K562 (cell line): ENCODE data around the gene KRR1. TPM values are rescaled to one million over a fixed set of nuclear protein-coding genes. Genes with fewer than 3 reads are reported as not detected.

Experiments used
- FOS ChIP-seq: IDR thresholded peaks from 3 replicates; pipeline ENCODE4 v1.6.1; 2011; ENCODE audit not compliant: insufficient read length; ENCODE audit errors: extremely low read depth
- HDAC8 ChIP-seq: fragments of 450-650 bp; IDR thresholded peaks from 2 replicates; pipeline ENCODE4 v1.6.1; 2016; ENCODE audit warnings: mild to moderate bottlenecking, missing genetic modification characterization, moderate library complexity, missing compliant biosample characterization
- HNRNPH1 ChIP-seq: fragments of 200-400 bp; formaldehyde crosslinking; optimal IDR thresholded peaks from 2 replicates; pipeline ENCODE3; 2017; ENCODE audit warnings: low read depth, mild to moderate bottlenecking, low read length, moderate library complexity
- HNRNPK ChIP-seq: fragments of 200-400 bp; formaldehyde crosslinking; IDR thresholded peaks from one replicate; pipeline ENCODE4 v1.6.1; 2018; ENCODE audit warnings: mild to moderate bottlenecking, low read depth, low read length; ENCODE audit not compliant: poor library complexity, severe bottlenecking
- ILF3 ChIP-seq: fragments of 450-650 bp; IDR thresholded peaks from 2 replicates; pipeline ENCODE4 v1.6.1; 2018; ENCODE audit warnings: antibody characterized with exemption, mild to moderate bottlenecking, moderate library complexity, borderline replicate concordance
- PCBP2 ChIP-seq: fragments of 200-400 bp; formaldehyde crosslinking; IDR thresholded peaks from 2 replicates; pipeline ENCODE4 v1.6.1; 2018; ENCODE audit warnings: low read length, low read depth, mild to moderate bottlenecking, moderate library complexity; ENCODE audit not compliant: poor library complexity, severe bottlenecking
- SAFB2 ChIP-seq: fragments of 200-400 bp; formaldehyde crosslinking; IDR thresholded peaks from 2 replicates; pipeline ENCODE4 v1.6.1; 2018; ENCODE audit warnings: borderline replicate concordance, low read length, low read depth, moderate library complexity; ENCODE audit not compliant: severe bottlenecking
- SMARCA4 ChIP-seq: fragments of 450-650 bp; IDR thresholded peaks from 2 replicates; pipeline ENCODE4 v1.6.1; 2016
- ZNF12 ChIP-seq: sonication (generic); formaldehyde crosslinking; IDR thresholded peaks from 2 replicates; pipeline ENCODE4 v1.4.0; 2020; ENCODE audit warnings: mild to moderate bottlenecking, missing genetic modification reagents
- ZNF212 ChIP-seq: fragments of 450-650 bp; formaldehyde crosslinking; IDR thresholded peaks from 2 replicates; pipeline ENCODE4 v1.4.0; 2020; ENCODE audit warnings: mild to moderate bottlenecking
- polyA plus RNA-seq, 8 experiments: library from polyadenylated mRNA; depleted of rRNA in 4 of 8; stranded (reverse) in 5 of 8; unstranded in 3 of 8; fragments of >200 nt; fragmentation: Nextera tagmentation in 2 of 8; fragmentation: Illumina TruSeq in 1 of 8; extraction: Ambion mirVana in 2 of 8; extraction: Trizol in 1 of 8; gene quantifications; 2 replicates each; pipeline versions ENCODE4 v1.2.1 to v1.2.3, GENCODE V29; 2011 to 2014; ENCODE audit warnings: inconsistent platforms in 1 of 8, missing spikeins in 1 of 8
- total RNA-seq, 7 experiments: library from RNA; depleted of rRNA in 6 of 7; stranded (reverse); fragments of >200 nt in 6 of 7; fragmentation: Illumina TruSeq in 2 of 7; extraction: Trizol in 2 of 7; gene quantifications; 2 replicates each; pipeline versions ENCODE4 v1.2.1 to v1.2.3, GENCODE V29; 2011 to 2021; ENCODE audit warnings: low replicate concordance in 1 of 7
- TF ChIP-seq, protein P1 (sequence below): IDR thresholded peaks from 2 replicates; pipeline ENCODE4 v1.6.1; 2016; ENCODE audit warnings: missing genetic modification characterization, missing compliant biosample characterization
- TF ChIP-seq, protein P2 (sequence below): fragments of 200-600 bp; sonication (generic); IDR thresholded peaks from one replicate; pipeline ENCODE4 v1.6.1; 2012; ENCODE audit warnings: mild to moderate bottlenecking, low read depth, low read length, inconsistent platforms
- TF ChIP-seq, protein P3 (sequence below): fragments of 250-450 bp; sonication (Bioruptor Pico); IDR thresholded peaks from 2 replicates; pipeline ENCODE4 v1.5.0; 2021

The KRR1 gene
- total and polyA plus RNA-seq, 9 of the 15 experiments (the other 6 are each of a cell fraction or from before 2014, with no cell fraction given), result 42.6 to 102 (median 61.0) TPM

DNA sequence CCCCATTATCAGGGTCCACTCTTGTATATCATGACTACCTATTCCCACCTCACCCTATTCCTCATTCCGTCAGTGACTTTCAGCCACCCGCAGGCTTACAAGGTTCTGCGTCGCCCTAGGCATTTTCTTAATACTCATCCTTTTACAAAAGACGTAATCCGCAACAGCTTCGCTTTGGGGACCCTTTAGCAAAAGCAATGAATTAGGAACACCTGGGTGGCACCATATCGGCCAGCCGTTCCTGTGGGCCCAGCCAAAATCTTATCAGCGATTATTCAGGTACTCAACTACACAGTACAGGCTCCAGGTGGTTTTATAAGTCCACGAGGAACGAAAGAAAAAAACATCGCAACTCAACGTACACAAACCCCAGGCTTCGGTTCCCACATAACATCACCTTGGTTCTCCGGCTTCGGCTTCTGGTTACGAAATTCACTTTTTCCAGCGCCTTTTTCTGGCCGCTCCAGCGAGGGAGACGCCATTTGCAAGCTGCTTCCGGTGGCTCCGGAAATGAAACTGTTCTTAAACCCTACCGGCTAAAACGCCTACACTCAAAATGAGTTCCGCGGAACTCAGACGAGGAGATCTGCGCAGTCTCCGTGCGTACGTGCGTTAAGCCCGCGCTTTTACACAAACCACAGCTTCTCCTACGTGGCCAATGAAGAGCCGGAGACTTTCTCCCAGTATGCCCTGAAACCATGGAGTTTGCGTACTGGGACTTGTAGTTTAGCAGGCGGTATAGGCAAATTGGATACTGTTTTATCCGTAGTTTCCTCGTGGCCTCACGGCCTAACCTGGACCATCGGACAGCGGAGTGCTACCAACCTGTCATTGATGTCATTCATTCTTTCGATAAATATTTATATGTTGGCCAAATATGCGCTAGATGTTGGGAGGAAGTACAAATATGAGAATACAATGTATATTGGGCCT lies at the start of gene KRR1 (continued):
- TF ChIP-seq, protein P1, sequence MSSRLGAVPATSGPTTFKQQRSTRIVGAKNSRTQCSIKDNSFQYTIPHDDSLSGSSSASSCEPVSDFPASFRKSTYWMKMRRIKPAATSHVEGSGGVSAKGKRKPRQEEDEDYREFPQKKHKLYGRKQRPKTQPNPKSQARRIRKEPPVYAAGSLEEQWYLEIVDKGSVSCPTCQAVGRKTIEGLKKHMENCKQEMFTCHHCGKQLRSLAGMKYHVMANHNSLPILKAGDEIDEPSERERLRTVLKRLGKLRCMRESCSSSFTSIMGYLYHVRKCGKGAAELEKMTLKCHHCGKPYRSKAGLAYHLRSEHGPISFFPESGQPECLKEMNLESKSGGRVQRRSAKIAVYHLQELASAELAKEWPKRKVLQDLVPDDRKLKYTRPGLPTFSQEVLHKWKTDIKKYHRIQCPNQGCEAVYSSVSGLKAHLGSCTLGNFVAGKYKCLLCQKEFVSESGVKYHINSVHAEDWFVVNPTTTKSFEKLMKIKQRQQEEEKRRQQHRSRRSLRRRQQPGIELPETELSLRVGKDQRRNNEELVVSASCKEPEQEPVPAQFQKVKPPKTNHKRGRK (tag), result no peak
- TF ChIP-seq PCBP2 (no peak), HNRNPH1 (no peak), ILF3 (no peak), HNRNPK (no peak), SMARCA4 (0 out of 2 replicates have a peak, but pooled peaks have one; percentile 13), HDAC8 (tag) (no peak), ZNF12 (peak; percentile 73; the same call in 1 of the 2 replicates), FOS (no peak), SAFB2 (no peak), ZNF212 (CRISPR knock-in tag) (no peak)
- TF ChIP-seq, protein P2, sequence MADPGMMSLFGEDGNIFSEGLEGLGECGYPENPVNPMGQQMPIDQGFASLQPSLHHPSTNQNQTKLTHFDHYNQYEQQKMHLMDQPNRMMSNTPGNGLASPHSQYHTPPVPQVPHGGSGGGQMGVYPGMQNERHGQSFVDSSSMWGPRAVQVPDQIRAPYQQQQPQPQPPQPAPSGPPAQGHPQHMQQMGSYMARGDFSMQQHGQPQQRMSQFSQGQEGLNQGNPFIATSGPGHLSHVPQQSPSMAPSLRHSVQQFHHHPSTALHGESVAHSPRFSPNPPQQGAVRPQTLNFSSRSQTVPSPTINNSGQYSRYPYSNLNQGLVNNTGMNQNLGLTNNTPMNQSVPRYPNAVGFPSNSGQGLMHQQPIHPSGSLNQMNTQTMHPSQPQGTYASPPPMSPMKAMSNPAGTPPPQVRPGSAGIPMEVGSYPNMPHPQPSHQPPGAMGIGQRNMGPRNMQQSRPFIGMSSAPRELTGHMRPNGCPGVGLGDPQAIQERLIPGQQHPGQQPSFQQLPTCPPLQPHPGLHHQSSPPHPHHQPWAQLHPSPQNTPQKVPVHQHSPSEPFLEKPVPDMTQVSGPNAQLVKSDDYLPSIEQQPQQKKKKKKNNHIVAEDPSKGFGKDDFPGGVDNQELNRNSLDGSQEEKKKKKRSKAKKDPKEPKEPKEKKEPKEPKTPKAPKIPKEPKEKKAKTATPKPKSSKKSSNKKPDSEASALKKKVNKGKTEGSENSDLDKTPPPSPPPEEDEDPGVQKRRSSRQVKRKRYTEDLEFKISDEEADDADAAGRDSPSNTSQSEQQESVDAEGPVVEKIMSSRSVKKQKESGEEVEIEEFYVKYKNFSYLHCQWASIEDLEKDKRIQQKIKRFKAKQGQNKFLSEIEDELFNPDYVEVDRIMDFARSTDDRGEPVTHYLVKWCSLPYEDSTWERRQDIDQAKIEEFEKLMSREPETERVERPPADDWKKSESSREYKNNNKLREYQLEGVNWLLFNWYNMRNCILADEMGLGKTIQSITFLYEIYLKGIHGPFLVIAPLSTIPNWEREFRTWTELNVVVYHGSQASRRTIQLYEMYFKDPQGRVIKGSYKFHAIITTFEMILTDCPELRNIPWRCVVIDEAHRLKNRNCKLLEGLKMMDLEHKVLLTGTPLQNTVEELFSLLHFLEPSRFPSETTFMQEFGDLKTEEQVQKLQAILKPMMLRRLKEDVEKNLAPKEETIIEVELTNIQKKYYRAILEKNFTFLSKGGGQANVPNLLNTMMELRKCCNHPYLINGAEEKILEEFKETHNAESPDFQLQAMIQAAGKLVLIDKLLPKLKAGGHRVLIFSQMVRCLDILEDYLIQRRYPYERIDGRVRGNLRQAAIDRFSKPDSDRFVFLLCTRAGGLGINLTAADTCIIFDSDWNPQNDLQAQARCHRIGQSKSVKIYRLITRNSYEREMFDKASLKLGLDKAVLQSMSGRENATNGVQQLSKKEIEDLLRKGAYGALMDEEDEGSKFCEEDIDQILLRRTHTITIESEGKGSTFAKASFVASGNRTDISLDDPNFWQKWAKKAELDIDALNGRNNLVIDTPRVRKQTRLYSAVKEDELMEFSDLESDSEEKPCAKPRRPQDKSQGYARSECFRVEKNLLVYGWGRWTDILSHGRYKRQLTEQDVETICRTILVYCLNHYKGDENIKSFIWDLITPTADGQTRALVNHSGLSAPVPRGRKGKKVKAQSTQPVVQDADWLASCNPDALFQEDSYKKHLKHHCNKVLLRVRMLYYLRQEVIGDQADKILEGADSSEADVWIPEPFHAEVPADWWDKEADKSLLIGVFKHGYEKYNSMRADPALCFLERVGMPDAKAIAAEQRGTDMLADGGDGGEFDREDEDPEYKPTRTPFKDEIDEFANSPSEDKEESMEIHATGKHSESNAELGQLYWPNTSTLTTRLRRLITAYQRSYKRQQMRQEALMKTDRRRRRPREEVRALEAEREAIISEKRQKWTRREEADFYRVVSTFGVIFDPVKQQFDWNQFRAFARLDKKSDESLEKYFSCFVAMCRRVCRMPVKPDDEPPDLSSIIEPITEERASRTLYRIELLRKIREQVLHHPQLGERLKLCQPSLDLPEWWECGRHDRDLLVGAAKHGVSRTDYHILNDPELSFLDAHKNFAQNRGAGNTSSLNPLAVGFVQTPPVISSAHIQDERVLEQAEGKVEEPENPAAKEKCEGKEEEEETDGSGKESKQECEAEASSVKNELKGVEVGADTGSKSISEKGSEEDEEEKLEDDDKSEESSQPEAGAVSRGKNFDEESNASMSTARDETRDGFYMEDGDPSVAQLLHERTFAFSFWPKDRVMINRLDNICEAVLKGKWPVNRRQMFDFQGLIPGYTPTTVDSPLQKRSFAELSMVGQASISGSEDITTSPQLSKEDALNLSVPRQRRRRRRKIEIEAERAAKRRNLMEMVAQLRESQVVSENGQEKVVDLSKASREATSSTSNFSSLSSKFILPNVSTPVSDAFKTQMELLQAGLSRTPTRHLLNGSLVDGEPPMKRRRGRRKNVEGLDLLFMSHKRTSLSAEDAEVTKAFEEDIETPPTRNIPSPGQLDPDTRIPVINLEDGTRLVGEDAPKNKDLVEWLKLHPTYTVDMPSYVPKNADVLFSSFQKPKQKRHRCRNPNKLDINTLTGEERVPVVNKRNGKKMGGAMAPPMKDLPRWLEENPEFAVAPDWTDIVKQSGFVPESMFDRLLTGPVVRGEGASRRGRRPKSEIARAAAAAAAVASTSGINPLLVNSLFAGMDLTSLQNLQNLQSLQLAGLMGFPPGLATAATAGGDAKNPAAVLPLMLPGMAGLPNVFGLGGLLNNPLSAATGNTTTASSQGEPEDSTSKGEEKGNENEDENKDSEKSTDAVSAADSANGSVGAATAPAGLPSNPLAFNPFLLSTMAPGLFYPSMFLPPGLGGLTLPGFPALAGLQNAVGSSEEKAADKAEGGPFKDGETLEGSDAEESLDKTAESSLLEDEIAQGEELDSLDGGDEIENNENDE, result no peak
- TF ChIP-seq, protein P3, sequence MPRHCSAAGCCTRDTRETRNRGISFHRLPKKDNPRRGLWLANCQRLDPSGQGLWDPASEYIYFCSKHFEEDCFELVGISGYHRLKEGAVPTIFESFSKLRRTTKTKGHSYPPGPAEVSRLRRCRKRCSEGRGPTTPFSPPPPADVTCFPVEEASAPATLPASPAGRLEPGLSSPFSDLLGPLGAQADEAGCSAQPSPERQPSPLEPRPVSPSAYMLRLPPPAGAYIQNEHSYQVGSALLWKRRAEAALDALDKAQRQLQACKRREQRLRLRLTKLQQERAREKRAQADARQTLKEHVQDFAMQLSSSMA (CRISPR knock-in tag), result no peak
